HEK293T (cell line): ENCODE results near the gene GNAL.

Experiments
- CTCF ChIA-PET: fragments of 350-600 bp; formaldehyde crosslinking; extraction: SDS; loops from one replicate; lab custom pipeline; 2021; ENCODE audit warnings: antibody characterized with exemption, inconsistent platforms; lab: Yijun Ruan, JAX
- POLR2A ChIA-PET: fragments of 350-600 bp; formaldehyde crosslinking; extraction: SDS; loops from one replicate; lab custom pipeline; 2020; ENCODE audit warnings: antibody characterized with exemption, inconsistent platforms; lab: Yijun Ruan, JAX
- DNase-seq: peaks from one replicate; pipeline ENCODE4 v3.0.0; 2012; ENCODE audit warnings: mixed read lengths; ENCODE audit errors: extremely low spot score
- ARNT ChIP-seq: fragments of 450-650 bp; IDR thresholded peaks from 2 replicates; pipeline ENCODE4 v1.6.1; 2017; ENCODE audit warnings: mild to moderate bottlenecking
- NFRKB ChIP-seq: fragments of 450-650 bp; IDR thresholded peaks from 2 replicates; pipeline ENCODE4 v1.6.1; 2016; ENCODE audit warnings: mild to moderate bottlenecking, moderate library complexity
- PKNOX1 ChIP-seq: fragments of 450-650 bp; IDR thresholded peaks from 2 replicates; pipeline ENCODE4 v1.6.1; 2016
- SP1 ChIP-seq: fragments of 450-650 bp; IDR thresholded peaks from 2 replicates; pipeline ENCODE4 v1.6.1; 2017
- SUZ12 ChIP-seq: fragments of 450-650 bp; IDR thresholded peaks from 2 replicates; pipeline ENCODE4 v1.6.1; 2016; ENCODE audit warnings: mild to moderate bottlenecking
- ZNF384 ChIP-seq: fragments of 450-650 bp; IDR thresholded peaks from 2 replicates; pipeline ENCODE4 v1.6.1; 2016

GNAL gene

DNA sequence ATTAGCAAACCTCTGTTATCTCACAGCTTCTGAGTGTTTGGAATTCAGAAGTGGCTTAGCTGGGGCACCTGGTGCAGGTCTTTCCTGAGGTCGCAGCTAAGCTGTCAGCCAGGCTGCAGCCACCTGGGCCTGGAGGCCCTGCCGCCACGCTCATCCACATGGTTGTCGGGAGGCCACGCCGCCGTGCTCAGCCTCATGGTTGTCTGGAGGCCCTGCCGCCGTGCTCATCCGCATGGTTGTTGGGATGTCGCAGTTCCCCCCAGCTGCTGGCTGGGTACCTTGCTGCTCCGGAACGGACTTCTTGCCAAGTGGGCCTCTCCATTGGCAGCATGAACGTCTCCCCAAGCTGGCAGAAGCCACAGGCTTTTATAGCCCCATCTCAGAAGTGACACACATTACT is 243.3 kb downstream of the GNAL start:
- TF ChIP-seq ARNT: no peak
- no peak for TF ChIP-seq ZNF384
- TF ChIP-seq SP1: no peak
- TF ChIP-seq SUZ12: no peak
- no peak for TF ChIP-seq NFRKB
- TF ChIP-seq PKNOX1: no peak
- ChIA-PET CTCF (interaction anchor here (1.0 to 2.3 kb wide), 2 partner anchors 63 to 107 kb away, joined by 4 to 11 read pairs; no protein-coding TSS in a partner anchor), POLR2A (no interaction called here)
- DNase-seq: no peak
